IMR-90 (cell line): ENCODE results near the gene CLASRP.

ENCODE experiments used
- POLR2A ChIP-seq: IDR thresholded peaks from 2 replicates; pipeline ENCODE4 v1.6.1; 2012; ENCODE audit warnings: mild to moderate bottlenecking, low read depth, low read length
- TF ChIP-seq, protein P1 (sequence below): conservative IDR thresholded peaks from 2 replicates; pipeline ENCODE4 v1.5.1; 2012; ENCODE audit warnings: mild to moderate bottlenecking, low read depth, low read length, improper control_type of control experiment

DNA sequence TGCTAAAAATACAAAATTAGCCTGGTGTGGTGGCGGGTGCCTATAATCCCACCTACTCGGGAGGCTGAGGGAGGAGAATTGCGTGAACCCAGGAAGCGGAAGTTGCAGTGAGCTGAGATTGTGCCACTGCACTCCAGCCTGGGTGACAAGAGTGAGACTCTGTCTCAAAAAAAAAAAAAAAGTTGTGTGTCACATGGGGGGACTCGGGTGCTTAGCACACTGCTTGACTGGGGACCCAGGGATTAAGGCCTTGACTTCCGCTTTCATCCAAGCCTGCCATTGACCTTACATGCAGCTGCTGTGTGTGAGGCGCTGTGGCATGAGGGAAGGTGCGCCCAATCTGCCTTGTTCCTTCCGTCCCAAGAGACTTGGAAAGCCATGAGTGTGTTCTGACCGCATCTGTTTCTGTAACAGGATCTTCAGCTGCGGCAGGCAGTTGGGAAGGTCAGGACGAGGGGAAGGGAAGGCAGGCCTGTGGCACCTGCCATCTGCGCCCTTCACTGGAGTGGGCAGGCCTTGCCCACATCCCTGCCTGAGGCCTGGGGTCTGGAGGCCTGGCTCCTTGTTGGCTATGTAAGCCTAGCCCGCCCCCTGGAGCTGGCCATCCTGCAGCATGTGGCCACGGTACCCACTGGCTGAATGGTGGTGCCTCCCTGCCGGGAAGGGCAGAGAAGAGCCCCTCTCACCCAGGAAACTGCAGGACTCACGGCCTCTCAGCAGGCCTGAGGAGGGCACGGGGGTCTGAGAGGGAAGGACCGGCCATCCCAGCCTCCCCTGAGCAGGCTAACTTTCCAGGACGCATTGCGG is 77.2 kb downstream of the CLASRP start:
- no peak for TF ChIP-seq POLR2A
- TF ChIP-seq, protein P1, sequence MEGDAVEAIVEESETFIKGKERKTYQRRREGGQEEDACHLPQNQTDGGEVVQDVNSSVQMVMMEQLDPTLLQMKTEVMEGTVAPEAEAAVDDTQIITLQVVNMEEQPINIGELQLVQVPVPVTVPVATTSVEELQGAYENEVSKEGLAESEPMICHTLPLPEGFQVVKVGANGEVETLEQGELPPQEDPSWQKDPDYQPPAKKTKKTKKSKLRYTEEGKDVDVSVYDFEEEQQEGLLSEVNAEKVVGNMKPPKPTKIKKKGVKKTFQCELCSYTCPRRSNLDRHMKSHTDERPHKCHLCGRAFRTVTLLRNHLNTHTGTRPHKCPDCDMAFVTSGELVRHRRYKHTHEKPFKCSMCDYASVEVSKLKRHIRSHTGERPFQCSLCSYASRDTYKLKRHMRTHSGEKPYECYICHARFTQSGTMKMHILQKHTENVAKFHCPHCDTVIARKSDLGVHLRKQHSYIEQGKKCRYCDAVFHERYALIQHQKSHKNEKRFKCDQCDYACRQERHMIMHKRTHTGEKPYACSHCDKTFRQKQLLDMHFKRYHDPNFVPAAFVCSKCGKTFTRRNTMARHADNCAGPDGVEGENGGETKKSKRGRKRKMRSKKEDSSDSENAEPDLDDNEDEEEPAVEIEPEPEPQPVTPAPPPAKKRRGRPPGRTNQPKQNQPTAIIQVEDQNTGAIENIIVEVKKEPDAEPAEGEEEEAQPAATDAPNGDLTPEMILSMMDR = no peak
